Measurements from ENCODE around the gene TMEM126A.
"Not testable (repeated sequence)": the region's sequence is repeated elsewhere in the genome, so short reads cannot be mapped to it uniquely, and the experiment has no call there.

The TMEM126A gene

GRCh38 chr11:85666687-85667086, 18.9 kb downstream of the TMEM126A start:
- TF ChIP-seq POLR2A (IDR thresholded peaks at IDR 0.05; ENCODE audit: low read length) (no peak), GATA1 (IDR thresholded peaks at IDR 0.05; ENCODE audit: low read depth, low read length) (no peak)
- DNase-seq = no peak

- no peak for DNase-seq
- TF ChIP-seq GATA1 (IDR thresholded peaks at IDR 0.05; ENCODE audit: low read depth, low read length) (no peak), POLR2A (IDR thresholded peaks at IDR 0.05; ENCODE audit: low read length) (no peak)
Observed at GRCh38 chr11:85668157-85668556, 20.4 kb downstream of the TMEM126A start.

- not testable (repeated sequence) for DNase-seq
Observed at GRCh38 chr11:85670949-85671663, 23.3 kb downstream of the TMEM126A start.

GRCh38 chr11:85672105-85672902, 24.5 kb downstream of the TMEM126A start:
- no peak for DNase-seq
- TF ChIP-seq POLR2A (IDR thresholded peaks at IDR 0.05; ENCODE audit: low read length) (no peak), GATA1 (IDR thresholded peaks at IDR 0.05; ENCODE audit: low read depth, low read length) (no peak)

GRCh38 chr11:85673393-85673792, 25.6 kb downstream of the TMEM126A start:
- no peak for DNase-seq
- no peak for TF ChIP-seq POLR2A (IDR thresholded peaks at IDR 0.05; ENCODE audit: low read length)
- TF ChIP-seq GATA1 (IDR thresholded peaks at IDR 0.05; ENCODE audit: low read depth, low read length) = no peak

GRCh38 chr11:85679576-85679975, 31.8 kb downstream of the TMEM126A start:
- no peak for TF ChIP-seq POLR2A (IDR thresholded peaks at IDR 0.05; ENCODE audit: low read length)
- TF ChIP-seq GATA1 (IDR thresholded peaks at IDR 0.05; ENCODE audit: low read depth, low read length) = no peak
- DNase-seq = no peak

- DNase-seq = peak; percentile 23 to 47
- TF ChIP-seq POLR2A (IDR thresholded peaks at IDR 0.05; ENCODE audit: low read length) = no peak
- TF ChIP-seq GATA1 (IDR thresholded peaks at IDR 0.05; ENCODE audit: low read depth, low read length) = no peak
Observed at GRCh38 chr11:85680897-85681296, 33.1 kb downstream of the TMEM126A start.

GRCh38 chr11:85682330-85683305, 34.9 kb downstream of the TMEM126A start:
- DNase-seq = peak; percentile 68 to 70
- TF ChIP-seq GATA1 (IDR thresholded peaks at IDR 0.05; ENCODE audit: low read depth, low read length) = no peak
- peak; percentile 21 for TF ChIP-seq POLR2A (IDR thresholded peaks at IDR 0.05; ENCODE audit: low read length)

GRCh38 chr11:85685125-85685819, 37.5 kb downstream of the TMEM126A start:
- no peak for TF ChIP-seq GATA1 (IDR thresholded peaks at IDR 0.05; ENCODE audit: low read depth, low read length)
- TF ChIP-seq POLR2A (IDR thresholded peaks at IDR 0.05; ENCODE audit: low read length) = no peak
- DNase-seq = no peak

- no peak for TF ChIP-seq GATA1 (IDR thresholded peaks at IDR 0.05; ENCODE audit: low read depth, low read length)
- TF ChIP-seq POLR2A (IDR thresholded peaks at IDR 0.05; ENCODE audit: low read length) = no peak
- DNase-seq = no peak
Observed at GRCh38 chr11:85685820-85686459, 38.2 kb downstream of the TMEM126A start, which contains the start of gene CCDC89. Gene CCDC89, minus strand, starts transcription at chr11:85686195. Its CDS starts 65 bp downstream, at chr11:85686130.

GRCh38 chr11:85694385-85694980, 46.7 kb downstream of the TMEM126A start:
- TF ChIP-seq POLR2A (IDR thresholded peaks at IDR 0.05; ENCODE audit: low read length) (no peak), GATA1 (IDR thresholded peaks at IDR 0.05; ENCODE audit: low read depth, low read length) (no peak)
- DNase-seq = peak; percentile 43 to 47

- DNase-seq = no peak
- TF ChIP-seq GATA1 (IDR thresholded peaks at IDR 0.05; ENCODE audit: low read depth, low read length) (no peak), POLR2A (IDR thresholded peaks at IDR 0.05; ENCODE audit: low read length) (no peak)
Observed at GRCh38 chr11:85695546-85695945, 47.8 kb downstream of the TMEM126A start.

Measured in erythroblast (primary cell).